Esophagus muscularis mucosa (tissue), 4 donors: Measurements from ENCODE around the gene STAB2.

Experiments used
- EP300 ChIP-seq: sonication (generic); formaldehyde crosslinking; IDR thresholded peaks from one replicate; pipeline ENCODE4 v1.6.1; 2017; ENCODE audit warnings: antibody characterized with exemption
- POLR2A ChIP-seq: fragments of 450-650 bp; IDR thresholded peaks from one replicate; pipeline ENCODE4 v1.6.1; 2017; ENCODE audit warnings: antibody characterized with exemption, moderate library complexity, mild to moderate bottlenecking, low read depth
- POLR2AphosphoS5 ChIP-seq, 2 donors: sonication (generic); formaldehyde crosslinking; IDR thresholded peaks; one replicate each; pipeline ENCODE4 v1.6.1; 2017; ENCODE audit warnings: antibody characterized with exemption in 2 of 2
- TF ChIP-seq, protein P1 (sequence below), 3 experiments: fragments of 200-600 bp in 2 of 3; fragments of 450-650 bp in 1 of 3; sonication (generic) in 2 of 3; IDR thresholded peaks; one replicate each; pipeline ENCODE4 v1.5.1; 2017 to 2019; ENCODE audit warnings: antibody characterized with exemption in 3 of 3, mild to moderate bottlenecking in 2 of 3, moderate library complexity in 1 of 3

- TF ChIP-seq EP300: no peak
- no peak for TF ChIP-seq POLR2A
- TF ChIP-seq, protein P1, sequence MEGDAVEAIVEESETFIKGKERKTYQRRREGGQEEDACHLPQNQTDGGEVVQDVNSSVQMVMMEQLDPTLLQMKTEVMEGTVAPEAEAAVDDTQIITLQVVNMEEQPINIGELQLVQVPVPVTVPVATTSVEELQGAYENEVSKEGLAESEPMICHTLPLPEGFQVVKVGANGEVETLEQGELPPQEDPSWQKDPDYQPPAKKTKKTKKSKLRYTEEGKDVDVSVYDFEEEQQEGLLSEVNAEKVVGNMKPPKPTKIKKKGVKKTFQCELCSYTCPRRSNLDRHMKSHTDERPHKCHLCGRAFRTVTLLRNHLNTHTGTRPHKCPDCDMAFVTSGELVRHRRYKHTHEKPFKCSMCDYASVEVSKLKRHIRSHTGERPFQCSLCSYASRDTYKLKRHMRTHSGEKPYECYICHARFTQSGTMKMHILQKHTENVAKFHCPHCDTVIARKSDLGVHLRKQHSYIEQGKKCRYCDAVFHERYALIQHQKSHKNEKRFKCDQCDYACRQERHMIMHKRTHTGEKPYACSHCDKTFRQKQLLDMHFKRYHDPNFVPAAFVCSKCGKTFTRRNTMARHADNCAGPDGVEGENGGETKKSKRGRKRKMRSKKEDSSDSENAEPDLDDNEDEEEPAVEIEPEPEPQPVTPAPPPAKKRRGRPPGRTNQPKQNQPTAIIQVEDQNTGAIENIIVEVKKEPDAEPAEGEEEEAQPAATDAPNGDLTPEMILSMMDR (IDR thresholded peaks at IDR 0.05): no peak
- TF ChIP-seq POLR2AphosphoS5 (IDR thresholded peaks at IDR 0.05): no peak
These were observed 100.2 kb downstream of the STAB2 start for GRCh38 chr12:103687253-103687652.
